Hematopoietic multipotent progenitor cell treated with erythropoietin and hydrocortisone succinate and interleukin-3 and kit ligand, for 15 days (in vitro differentiated cells): ENCODE results near the gene PHYKPL.

Experiments
- DNase-seq: peaks from one replicate; pipeline ENCODE4 v3.0.0-alpha.2; 2015; ENCODE audit warnings: low spot score

The PHYKPL gene

GRCh38 chr5:178232124-178232919 lies at the start of gene PHYKPL:
TSS of gene PHYKPL (minus strand) at chr5:178232802. CDS start at chr5:178232550, 252 bp downstream.
- peak; percentile 64 for DNase-seq

- no peak for DNase-seq
Measured at GRCh38 chr5:178282391-178282790, 49.8 kb upstream of the PHYKPL start.

DNA sequence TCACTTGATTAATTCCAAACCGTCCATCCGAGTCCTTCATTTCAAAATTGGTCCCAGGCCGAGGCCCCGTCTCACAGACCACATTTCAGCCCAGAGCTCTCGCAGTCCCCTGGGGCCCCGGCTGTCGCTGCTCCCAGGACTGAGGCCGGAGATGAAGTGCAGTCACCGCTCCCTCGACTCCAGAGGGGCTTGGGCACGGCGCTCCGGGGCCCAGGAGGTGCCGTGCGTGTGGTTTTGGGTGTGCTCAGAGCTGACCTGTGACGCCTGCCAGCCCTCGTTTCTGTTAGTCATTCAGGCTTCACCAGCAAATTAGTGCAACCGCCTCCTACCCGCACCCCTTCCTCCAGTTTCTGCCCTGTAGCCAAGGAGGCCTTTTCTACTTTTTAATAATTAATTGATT lies 48.7 kb upstream of the PHYKPL start:
- no peak for DNase-seq

DNA sequence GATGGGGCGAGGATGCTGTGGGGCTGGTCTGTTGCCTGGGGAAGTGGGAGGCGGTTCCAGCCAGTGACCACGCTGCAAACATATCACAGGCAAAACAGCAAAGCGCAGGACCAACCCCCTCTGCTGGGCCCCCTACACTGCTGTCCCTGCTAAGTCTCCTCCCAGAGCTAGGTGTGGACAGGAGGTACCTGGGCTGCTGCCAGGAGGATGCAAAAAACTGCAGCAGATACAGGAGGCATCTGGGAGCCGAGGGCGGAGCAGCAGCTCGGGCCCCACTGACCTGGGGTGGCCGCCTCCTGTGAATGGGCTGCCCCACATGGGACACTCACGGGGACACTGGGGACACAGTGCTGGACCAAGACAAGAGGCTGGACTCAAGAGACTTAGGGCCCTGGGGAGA lies 48.0 kb upstream of the PHYKPL start:
- DNase-seq: no peak

GRCh38 chr5:178279723-178280438 lies 47.3 kb upstream of the PHYKPL start:
- DNase-seq: peak; percentile 56

DNA sequence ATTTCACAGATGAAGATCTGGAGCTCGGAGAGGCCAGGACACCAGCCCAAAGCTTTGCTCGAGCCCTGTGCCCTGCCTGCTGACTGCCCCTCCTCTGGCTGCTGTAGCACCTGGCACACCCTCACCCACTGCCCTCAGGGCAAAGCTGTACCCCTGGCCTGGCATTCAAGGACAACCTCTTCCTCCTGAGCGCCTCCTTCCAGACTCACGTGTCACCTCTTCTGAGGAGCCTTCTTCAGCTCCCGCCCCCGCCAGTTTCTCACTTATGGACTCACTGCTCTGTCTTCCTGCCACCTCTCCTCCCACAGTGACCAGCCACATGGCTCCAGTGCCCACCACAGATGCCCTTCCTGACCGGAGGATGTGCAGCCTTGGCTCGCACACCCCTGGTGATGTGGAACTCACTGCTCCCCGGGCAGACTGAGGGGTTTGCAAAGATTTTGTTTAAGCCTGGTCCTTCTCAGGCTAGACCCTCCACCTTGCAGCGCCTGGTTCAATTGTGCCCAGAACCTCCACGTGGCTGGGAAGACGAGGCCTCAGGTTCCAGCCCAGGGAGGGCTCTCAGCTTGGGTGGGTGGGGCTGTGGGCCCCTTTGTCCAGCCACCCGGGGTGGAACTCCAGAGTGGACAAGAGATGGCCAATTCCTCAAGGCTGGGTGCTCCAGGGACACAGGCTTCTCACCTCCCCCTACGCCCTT lies 46.6 kb upstream of the PHYKPL start:
- no peak for DNase-seq

DNA sequence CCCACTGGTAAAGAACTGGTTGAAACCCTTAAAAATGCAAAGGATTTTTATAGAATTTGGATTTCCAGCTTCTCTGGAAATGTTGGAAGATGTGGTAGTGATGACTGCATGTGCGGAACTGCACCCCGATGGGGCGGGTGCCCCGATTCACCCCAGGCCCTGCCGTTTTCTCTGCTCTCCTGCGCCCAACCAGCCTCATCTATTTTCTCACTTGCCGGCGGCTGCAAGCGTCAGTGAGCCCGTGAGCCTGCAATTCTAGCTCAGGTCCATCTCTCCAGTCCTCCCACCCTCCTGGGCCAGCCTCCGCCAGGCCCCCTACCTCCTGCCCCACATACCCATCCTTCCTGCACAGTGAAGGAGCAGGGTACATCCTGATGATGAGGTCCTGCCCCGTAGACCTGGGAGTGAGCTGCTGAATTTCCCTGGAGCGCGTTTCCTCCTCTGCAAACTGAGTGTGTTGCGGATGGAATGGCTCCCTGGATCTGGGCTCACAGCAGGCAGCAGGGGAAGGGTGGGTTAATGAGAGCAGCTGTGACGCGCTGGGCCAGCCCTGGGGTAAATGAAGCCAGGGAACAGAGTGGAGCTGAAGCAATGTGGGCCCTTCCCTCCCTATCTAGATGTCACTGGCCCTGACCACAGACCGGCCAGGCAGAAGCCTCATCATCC lies 45.9 kb upstream of the PHYKPL start:
- no peak for DNase-seq

- DNase-seq: no peak
Measured at GRCh38 chr5:178277866-178278265, 45.3 kb upstream of the PHYKPL start.

DNA sequence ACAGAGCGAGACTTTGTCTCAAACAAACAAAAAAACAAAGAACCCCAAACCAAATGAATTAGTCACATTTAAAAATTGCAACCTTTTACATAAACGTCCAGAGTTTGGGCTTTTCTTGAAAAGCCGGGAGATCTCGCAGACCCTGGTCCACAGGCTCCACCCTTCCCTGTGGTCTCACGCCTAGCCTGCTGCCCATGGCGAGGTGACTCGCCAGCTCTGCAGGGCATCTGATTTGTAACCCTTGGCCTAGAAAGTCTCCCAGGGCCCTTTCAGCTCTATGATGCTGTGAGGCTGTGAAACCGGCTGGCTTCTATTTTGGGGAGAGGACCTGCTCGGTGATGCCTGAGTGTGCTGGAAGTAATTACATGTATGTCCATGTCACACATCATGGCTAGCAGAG lies 44.7 kb upstream of the PHYKPL start:
- no peak for DNase-seq

GRCh38 chr5:178274781-178275537 lies 42.4 kb upstream of the PHYKPL start:
- DNase-seq: no peak

DNA sequence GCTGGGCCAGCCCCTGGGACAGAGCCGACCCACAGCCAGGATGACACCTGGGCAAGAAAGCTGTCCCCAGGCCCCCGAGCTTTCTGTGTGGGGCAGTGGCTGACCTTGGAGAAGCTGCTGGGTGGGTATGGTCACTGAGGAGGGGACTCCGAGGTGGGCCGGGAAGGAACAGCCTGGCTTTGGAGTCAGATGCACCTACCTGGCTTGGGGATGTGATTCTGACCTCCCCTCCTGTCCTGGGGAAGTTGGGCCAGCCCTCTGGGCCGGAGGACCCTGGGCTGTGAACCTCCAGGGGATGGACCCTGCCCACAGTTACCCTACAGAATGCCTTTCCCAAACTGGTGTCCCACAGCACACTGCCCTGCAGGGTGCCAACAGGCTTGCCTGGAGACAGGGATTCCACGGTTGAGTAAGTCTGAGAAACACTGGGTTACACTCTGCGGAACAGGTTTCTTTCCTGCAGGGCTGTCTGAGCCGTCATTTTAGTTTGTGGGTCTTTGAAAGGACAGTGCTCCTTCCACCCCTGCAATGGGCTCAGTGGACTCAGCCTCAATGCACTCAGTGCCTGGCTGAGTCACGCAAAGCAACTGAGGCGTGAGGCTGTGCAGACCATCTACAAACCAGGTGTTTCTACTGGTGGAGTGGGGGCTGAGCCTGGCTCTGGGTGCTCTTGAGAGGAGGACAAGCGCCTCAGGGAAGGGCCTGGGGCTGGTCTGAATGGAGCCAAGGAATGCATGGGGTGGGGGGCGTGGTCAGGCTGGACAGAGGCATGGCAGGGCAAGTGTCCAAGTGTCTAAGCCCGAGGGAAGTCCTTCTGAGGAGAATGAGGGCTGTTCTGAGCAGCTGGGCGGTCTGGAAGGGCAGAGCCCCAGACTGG lies 41.3 kb upstream of the PHYKPL start:
- no peak for DNase-seq

- DNase-seq: no peak
Measured at GRCh38 chr5:178273041-178273440, 40.4 kb upstream of the PHYKPL start.

DNA sequence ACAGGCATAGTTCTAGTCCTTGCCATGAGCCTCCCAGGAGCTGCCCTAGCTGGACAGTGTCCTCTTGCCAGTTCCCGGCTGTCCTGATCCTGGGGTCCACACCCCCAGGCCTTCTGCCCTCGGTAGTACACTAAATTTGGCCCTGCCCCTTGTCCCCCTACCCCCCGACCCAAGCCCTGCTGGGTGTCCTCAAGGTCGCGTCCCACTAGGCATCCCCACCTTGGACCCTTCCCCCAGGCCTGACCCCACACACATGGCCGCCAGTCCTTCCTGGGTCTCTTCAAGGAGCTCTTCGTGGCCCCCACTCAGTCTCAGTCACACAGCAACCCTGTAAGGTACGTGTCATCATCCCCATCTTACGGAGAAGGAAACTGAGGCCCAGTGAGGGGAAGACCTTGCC lies 40.0 kb upstream of the PHYKPL start:
- no peak for DNase-seq

DNA sequence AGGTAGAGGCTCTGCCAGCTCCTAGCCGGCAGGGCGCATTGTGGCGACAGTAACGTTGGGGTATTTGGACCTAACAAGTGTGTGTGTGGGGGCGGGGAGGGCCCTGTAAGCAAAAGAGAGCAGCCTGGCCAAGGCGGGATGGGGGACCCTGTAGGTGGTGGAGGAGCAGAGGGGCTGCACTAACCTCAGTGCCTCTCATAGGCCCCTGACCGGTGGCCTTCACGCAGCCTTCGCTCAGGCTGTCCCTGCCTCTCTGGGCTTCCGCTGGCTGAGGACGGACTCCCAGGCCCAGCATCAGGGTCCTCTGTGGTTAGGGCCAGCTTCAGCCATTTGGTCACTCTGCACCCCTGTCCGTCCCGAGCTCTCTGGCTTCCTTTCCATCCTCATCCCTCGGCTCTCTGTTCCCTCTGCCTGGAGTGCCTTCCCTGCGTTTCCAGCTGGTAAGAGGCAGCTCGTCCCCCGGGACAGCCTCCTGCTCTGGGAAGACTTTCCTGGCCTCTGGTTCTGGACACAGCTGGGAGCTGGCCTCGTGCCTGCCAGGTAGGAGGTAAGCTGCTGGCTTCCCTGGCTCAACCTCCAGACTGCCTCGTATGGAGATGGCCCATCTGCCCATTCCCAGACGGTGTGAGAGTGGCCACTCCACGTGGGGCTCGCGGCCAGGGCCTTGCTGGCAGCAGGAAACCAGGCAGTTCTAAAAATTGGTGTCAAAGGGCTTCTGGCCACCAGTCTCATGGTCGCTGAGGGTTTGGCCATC lies 39.3 kb upstream of the PHYKPL start:
- no peak for DNase-seq

DNA sequence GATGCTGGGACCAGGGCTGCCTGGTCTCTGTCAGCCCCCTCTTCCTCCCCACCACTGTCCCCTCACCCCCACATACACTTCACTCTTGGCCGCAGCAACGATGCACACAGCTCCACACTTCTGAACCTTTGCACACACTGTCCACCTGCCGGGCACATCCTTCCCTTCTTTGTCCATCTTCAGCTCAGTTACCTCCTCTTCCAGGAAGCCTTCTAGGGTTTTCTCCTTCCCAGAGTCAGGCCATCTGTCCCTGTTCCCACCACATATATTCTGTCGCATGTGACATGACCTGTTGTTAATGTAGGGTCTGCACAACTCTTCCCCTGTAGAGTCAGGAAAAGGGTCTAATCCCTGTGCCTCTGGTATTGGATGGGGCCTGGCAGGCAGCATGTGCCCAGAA lies 38.6 kb upstream of the PHYKPL start:
- no peak for DNase-seq

GRCh38 chr5:178269499-178269898 lies 36.9 kb upstream of the PHYKPL start:
- DNase-seq: no peak

DNA sequence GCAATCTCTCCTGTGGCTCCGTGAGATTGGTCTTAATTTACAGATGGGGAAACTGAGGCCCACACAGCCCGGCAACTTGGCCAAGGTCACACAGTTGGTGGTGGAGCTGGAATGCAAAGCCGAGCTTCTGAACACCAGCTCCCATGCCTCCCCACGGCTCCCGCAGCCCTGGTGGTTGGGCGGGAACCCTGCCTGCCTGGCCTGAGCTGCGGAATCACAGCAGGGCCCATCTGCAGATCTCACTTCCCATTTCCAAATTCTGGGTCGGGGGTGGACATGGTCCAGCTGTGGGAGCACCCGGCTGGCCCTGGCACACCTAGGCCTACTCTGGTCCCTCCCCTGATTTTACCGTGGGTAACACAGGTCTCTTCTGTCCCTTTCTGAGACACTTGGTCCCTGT lies 35.3 kb upstream of the PHYKPL start:
- DNase-seq: no peak

GRCh38 chr5:178267245-178267644 lies 34.6 kb upstream of the PHYKPL start:
- DNase-seq: no peak

- DNase-seq: no peak
Measured at GRCh38 chr5:178266581-178266980, 34.0 kb upstream of the PHYKPL start.

- no peak for DNase-seq
Measured at GRCh38 chr5:178265746-178266145, 33.1 kb upstream of the PHYKPL start.
